Liver (tissue), 9 donors: ENCODE results near the gene SLC7A11. TPM values are rescaled to one million over a fixed set of nuclear protein-coding genes. Genes with fewer than 3 reads are reported as not detected.
A peak's percentile ranks its signal among the peaks of the same experiment; 100 is the strongest.

ENCODE experiments used
- DNase-seq: peaks from one replicate; pipeline ENCODE4 v3.0.0-alpha.2; 2017; ENCODE audit warnings: low spot score
- H3K27ac ChIP-seq, 2 donors: one replicate each; pipeline ENCODE4 v1.7.0; 2013; ENCODE audit warnings: inconsistent platforms in 2 of 2, low read length in 2 of 2, control low read depth in 1 of 2, low read depth in 1 of 2, mild to moderate bottlenecking in 1 of 2
- H3K27me3 ChIP-seq, 4 donors: one replicate each; pipeline versions ENCODE4 v1.6.1 to v1.7.0; 2013; ENCODE audit warnings: low read length in 3 of 4, inconsistent platforms in 1 of 4, mild to moderate bottlenecking in 1 of 4, moderate library complexity in 1 of 4; ENCODE audit not compliant: control insufficient read depth in 4 of 4, insufficient read depth in 4 of 4
- H3K36me3 ChIP-seq, 4 donors: one replicate each; pipeline versions ENCODE4 v1.6.1 to v1.7.0; 2013; ENCODE audit warnings: low read length in 3 of 4, mild to moderate bottlenecking in 3 of 4, low read depth in 1 of 4, moderate library complexity in 1 of 4; ENCODE audit not compliant: control insufficient read depth in 4 of 4, insufficient read depth in 3 of 4
- H3K4me1 ChIP-seq, 4 donors: one replicate each; pipeline versions ENCODE4 v1.6.1 to v1.7.0; 2013; ENCODE audit warnings: low read length in 3 of 4, mild to moderate bottlenecking in 3 of 4, moderate library complexity in 1 of 4; ENCODE audit not compliant: control insufficient read depth in 4 of 4, insufficient read depth in 4 of 4
- H3K4me3 ChIP-seq, 3 donors: one replicate each; pipeline versions ENCODE4 v1.6.1 to v1.7.0; 2013; ENCODE audit warnings: low read length in 3 of 3, control low read depth in 1 of 3, low read depth in 1 of 3, mild to moderate bottlenecking in 1 of 3
- H3K9ac ChIP-seq, 2 donors: one replicate each; pipeline ENCODE4 v1.7.0; 2013; ENCODE audit warnings: low read length in 2 of 2, mild to moderate bottlenecking in 2 of 2, moderate library complexity in 2 of 2, control low read depth in 1 of 2, low read depth in 1 of 2
- H3K9me3 ChIP-seq, 4 donors: one replicate each; pipeline versions ENCODE4 v1.6.1 to v1.7.0; 2013; ENCODE audit warnings: low read length in 3 of 4; ENCODE audit not compliant: control insufficient read depth in 4 of 4
- ATF3 ChIP-seq: IDR thresholded peaks from 2 replicates; pipeline ENCODE4 v1.6.1; 2016; ENCODE audit warnings: antibody characterized with exemption
- CTCF ChIP-seq: fragments of 150-350 bp; IDR thresholded peaks from 2 replicates; pipeline ENCODE4 v1.5.1; 2017; ENCODE audit warnings: improper control_type of control experiment, low read depth, low read length; ENCODE audit not compliant: missing input control
- FOXA1 ChIP-seq: IDR thresholded peaks from 2 replicates; pipeline ENCODE4 v1.6.1; 2016; ENCODE audit warnings: antibody characterized with exemption
- FOXA2 ChIP-seq: IDR thresholded peaks from 2 replicates; pipeline ENCODE4 v1.6.1; 2016; ENCODE audit warnings: antibody characterized with exemption
- GABPA ChIP-seq, 2 donors: IDR thresholded peaks in 1 of 2; conservative IDR thresholded peaks in 1 of 2; 2 replicates each; pipeline ENCODE4 v1.6.1; 2016; ENCODE audit warnings: antibody characterized with exemption in 2 of 2, mild to moderate bottlenecking in 1 of 2, moderate library complexity in 1 of 2
- HNF4A ChIP-seq, 2 donors: conservative IDR thresholded peaks; 2 replicates each; pipeline ENCODE4 v1.6.1; 2016; ENCODE audit warnings: antibody characterized with exemption in 2 of 2, mild to moderate bottlenecking in 2 of 2
- HNF4G ChIP-seq: IDR thresholded peaks from 2 replicates; pipeline ENCODE4 v1.6.1; 2016; ENCODE audit warnings: antibody characterized with exemption
- JUND ChIP-seq, 2 donors: IDR thresholded peaks; 2 replicates each; pipeline ENCODE4 v1.6.1; 2016; ENCODE audit warnings: antibody characterized with exemption in 2 of 2
- MAX ChIP-seq: IDR thresholded peaks from 2 replicates; pipeline ENCODE4 v1.6.1; 2016; ENCODE audit warnings: antibody characterized with exemption
- NR2F2 ChIP-seq: IDR thresholded peaks from 2 replicates; pipeline ENCODE4 v1.6.1; 2016; ENCODE audit warnings: antibody characterized with exemption
- RAD21 ChIP-seq, 2 donors: IDR thresholded peaks; 2 replicates each; pipeline ENCODE4 v1.6.1; 2016; ENCODE audit warnings: antibody characterized with exemption in 2 of 2, mild to moderate bottlenecking in 2 of 2
- REST ChIP-seq: IDR thresholded peaks from 2 replicates; pipeline ENCODE4 v1.6.1; 2016; ENCODE audit warnings: antibody characterized with exemption, mild to moderate bottlenecking
- RXRA ChIP-seq, 2 donors: IDR thresholded peaks; 2 replicates each; pipeline ENCODE4 v1.6.1; 2017 to 2018; ENCODE audit warnings: antibody characterized with exemption in 2 of 2, mild to moderate bottlenecking in 1 of 2
- SP1 ChIP-seq: IDR thresholded peaks from 2 replicates; pipeline ENCODE4 v1.6.1; 2018; ENCODE audit warnings: antibody characterized with exemption, mild to moderate bottlenecking
- TAF1 ChIP-seq: conservative IDR thresholded peaks from 2 replicates; pipeline ENCODE4 v1.6.1; 2016; ENCODE audit warnings: antibody characterized with exemption, mild to moderate bottlenecking
- YY1 ChIP-seq: IDR thresholded peaks from 2 replicates; pipeline ENCODE4 v1.6.1; 2016; ENCODE audit warnings: antibody characterized with exemption, mild to moderate bottlenecking
- ZBTB33 ChIP-seq: IDR thresholded peaks from 2 replicates; pipeline ENCODE4 v1.6.1; 2016; ENCODE audit warnings: antibody characterized with exemption
- WGBS: extraction: QIAGEN DNeasy Blood & Tissue Kit; methylation state at CpG from one replicate; pipeline ENCODE4 v1.1.7; 2013; 5-methylcytosine and 5-hydroxymethylcytosine counted together
- polyA plus RNA-seq, 2 donors: library from polyadenylated mRNA; stranded (reverse) in 1 of 2; unstranded in 1 of 2; fragments of 200-250 nt in 1 of 2; fragments of >200 nt in 1 of 2; fragmentation: Nextera tagmentation in 1 of 2; extraction: Ambion mirVana in 1 of 2; gene quantifications; one replicate each; pipeline versions ENCODE4 v1.2.1 to v1.2.3, GENCODE V29; 2013 to 2015
- total RNA-seq, 2 donors: library from RNA; depleted of rRNA; stranded (reverse); fragments of >200 nt; gene quantifications; one replicate each; pipeline ENCODE4 v1.2.3, GENCODE V29; 2014
- donor health status: healthy.
- donor health status: healthy.
- donor health status: healthy.
- donor health status: healthy.
- donor health status: healthy.

The SLC7A11 gene
- total and polyA plus RNA-seq, 4 donors: 0.02 to 1.9 (median 0.29) TPM

- 92% methylated on average over 3 of the region's 3 CpGs for WGBS
- no peak overlapping the region for H3K9ac ChIP-seq
- no peak overlapping the region for H3K27ac ChIP-seq
- H3K4me1 ChIP-seq: peaks cover 0 to 6% (median 0%) of the 10 kb centered on the region in 4 donors
- no peak overlapping the region for H3K4me3 ChIP-seq
- no peaks in the 10 kb centered on the region for H3K9me3 ChIP-seq
- no peaks in the 10 kb centered on the region for H3K27me3 ChIP-seq
- DNase-seq: no peak
- no peaks in the 10 kb centered on the region for H3K36me3 ChIP-seq
- no peak for TF ChIP-seq RAD21 (IDR thresholded peaks at IDR 0.05)
- TF ChIP-seq RXRA (IDR thresholded peaks at IDR 0.05): no peak
- TF ChIP-seq FOXA1: no peak
- TF ChIP-seq SP1: no peak
- TF ChIP-seq HNF4A (conservative IDR thresholded peaks at IDR 0.05): no peak
- no peak for TF ChIP-seq CTCF
- no peak for TF ChIP-seq TAF1
- no peak for TF ChIP-seq YY1
- TF ChIP-seq NR2F2: no peak
- TF ChIP-seq REST: no peak
- TF ChIP-seq FOXA2: no peak
- TF ChIP-seq MAX: no peak
- TF ChIP-seq JUND (IDR thresholded peaks at IDR 0.05): no peak
Observed at GRCh38 chr4:138243369-138243768, 1.2 kb upstream of the SLC7A11 start.

- Histone ChIP-seq H3K27me3 (no peaks in the 10 kb centered on the region), H3K9me3 (no peaks in the 10 kb centered on the region), H3K27ac (peak overlapping the region in 1 of 2 donors; percentile 1), H3K4me3 (no peak overlapping the region), H3K4me1 (peaks cover 0 to 6% (median 0%) of the 10 kb centered on the region in 4 donors), H3K9ac (peak overlapping the region in 1 of 2 donors; percentile 52), H3K36me3 (no peaks in the 10 kb centered on the region)
- DNase-seq: no peak
- TF ChIP-seq JUND (IDR thresholded peaks at IDR 0.05): no peak
- TF ChIP-seq HNF4A (conservative IDR thresholded peaks at IDR 0.05): no peak
- TF ChIP-seq YY1: no peak
- TF ChIP-seq SP1: no peak
- no peak for TF ChIP-seq ATF3
- no peak for TF ChIP-seq CTCF
- TF ChIP-seq TAF1: no peak
- TF ChIP-seq MAX: no peak
- TF ChIP-seq ZBTB33: no peak
- TF ChIP-seq FOXA1: no peak
- TF ChIP-seq NR2F2: no peak
- TF ChIP-seq GABPA (IDR thresholded peaks at IDR 0.05 in 1 of 2, conservative IDR thresholded peaks at IDR 0.05 in 1 of 2): no peak
- no peak for TF ChIP-seq RAD21 (IDR thresholded peaks at IDR 0.05)
- TF ChIP-seq RXRA (IDR thresholded peaks at IDR 0.05): no peak
- TF ChIP-seq HNF4G: no peak
- TF ChIP-seq REST: no peak
- 78% methylated on average over 1 of the region's 1 CpG for WGBS
Observed at GRCh38 chr4:138242834-138243156, 646 bp upstream of the SLC7A11 start.
